Kidney epithelial cell (primary cell): Measurements from ENCODE around the gene TRA2B. TPM values are rescaled to one million over a fixed set of nuclear protein-coding genes. Genes with fewer than 3 reads are reported as not detected.

Source experiments
- DNase-seq: peaks from one replicate; pipeline ENCODE4 v3.0.0-alpha.2; 2010; ENCODE audit warnings: low read depth
- H3K27me3 ChIP-seq: 2 replicates; pipeline ENCODE4 v1.6.0; 2011; ENCODE audit warnings: low read length; ENCODE audit not compliant: control insufficient read depth, insufficient read depth
- H3K36me3 ChIP-seq: 2 replicates; pipeline ENCODE4 v1.5.1; 2011; ENCODE audit warnings: low read length; ENCODE audit not compliant: control insufficient read depth, insufficient read depth
- H3K4me3 ChIP-seq: 2 replicates; pipeline ENCODE4 v1.5.1; 2011; ENCODE audit warnings: low read depth, mild to moderate bottlenecking, control low read depth, low read length
- total RNA-seq: library from RNA; depleted of rRNA; stranded (reverse); fragments of >200 nt; gene quantifications from 2 replicates; pipeline ENCODE4 v1.2.3, GENCODE V29; 2015
- TF ChIP-seq, protein P1 (sequence below): IDR thresholded peaks from 2 replicates; pipeline ENCODE4 v1.5.1; 2011; ENCODE audit warnings: mild to moderate bottlenecking, moderate library complexity, low read length, control low read depth, inconsistent platforms; ENCODE audit not compliant: insufficient read depth, poor library complexity, severe bottlenecking

The TRA2B gene
- total RNA-seq, 1 donor from 2014 or later: 154 TPM

DNA sequence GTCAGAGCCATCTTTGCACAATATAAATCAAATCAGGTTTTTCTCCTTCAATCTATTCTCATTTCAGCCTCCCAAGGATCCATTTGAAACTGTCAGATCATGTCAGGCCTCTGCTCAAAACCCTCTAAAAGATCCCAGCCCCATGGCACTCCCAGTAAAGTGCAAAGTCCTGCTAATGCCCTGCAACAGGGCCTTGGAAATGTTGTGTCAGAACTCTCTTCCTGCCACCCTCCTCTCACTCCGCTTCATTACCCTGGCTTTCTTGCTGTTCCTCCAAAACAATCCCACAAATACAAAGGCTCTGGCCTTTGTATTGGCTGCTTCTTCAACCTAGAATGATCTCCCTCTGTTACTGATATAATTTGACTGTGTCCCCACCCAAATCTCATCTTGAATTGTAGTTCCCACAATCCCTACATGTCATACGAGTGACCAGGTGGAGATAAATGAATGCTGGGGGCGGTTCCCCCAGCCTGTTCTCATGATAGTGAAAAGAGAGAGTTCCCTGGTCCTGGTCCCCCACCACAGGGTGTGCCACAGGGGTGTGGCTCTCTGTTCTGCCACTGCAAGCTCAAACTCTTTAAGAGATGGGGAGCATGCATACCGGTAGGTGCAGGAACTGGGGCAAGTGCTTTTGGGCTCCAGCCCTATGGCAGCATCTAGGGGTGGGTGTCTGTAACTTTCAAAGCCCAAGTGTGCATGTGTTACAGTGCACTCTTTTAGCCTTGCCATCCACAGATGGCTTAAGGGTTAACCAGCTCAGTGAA is 22.9 kb upstream of the TRA2B start:
- Histone ChIP-seq H3K4me3 (no peak overlapping the region), H3K27me3 (no peaks in the 10 kb centered on the region), H3K36me3 (no peaks in the 10 kb centered on the region)
- DNase-seq: no peak
- TF ChIP-seq, protein P1, sequence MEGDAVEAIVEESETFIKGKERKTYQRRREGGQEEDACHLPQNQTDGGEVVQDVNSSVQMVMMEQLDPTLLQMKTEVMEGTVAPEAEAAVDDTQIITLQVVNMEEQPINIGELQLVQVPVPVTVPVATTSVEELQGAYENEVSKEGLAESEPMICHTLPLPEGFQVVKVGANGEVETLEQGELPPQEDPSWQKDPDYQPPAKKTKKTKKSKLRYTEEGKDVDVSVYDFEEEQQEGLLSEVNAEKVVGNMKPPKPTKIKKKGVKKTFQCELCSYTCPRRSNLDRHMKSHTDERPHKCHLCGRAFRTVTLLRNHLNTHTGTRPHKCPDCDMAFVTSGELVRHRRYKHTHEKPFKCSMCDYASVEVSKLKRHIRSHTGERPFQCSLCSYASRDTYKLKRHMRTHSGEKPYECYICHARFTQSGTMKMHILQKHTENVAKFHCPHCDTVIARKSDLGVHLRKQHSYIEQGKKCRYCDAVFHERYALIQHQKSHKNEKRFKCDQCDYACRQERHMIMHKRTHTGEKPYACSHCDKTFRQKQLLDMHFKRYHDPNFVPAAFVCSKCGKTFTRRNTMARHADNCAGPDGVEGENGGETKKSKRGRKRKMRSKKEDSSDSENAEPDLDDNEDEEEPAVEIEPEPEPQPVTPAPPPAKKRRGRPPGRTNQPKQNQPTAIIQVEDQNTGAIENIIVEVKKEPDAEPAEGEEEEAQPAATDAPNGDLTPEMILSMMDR: no peak

- no peaks in the 10 kb centered on the region for H3K27me3 ChIP-seq
- H3K36me3 ChIP-seq: no peaks in the 10 kb centered on the region
- no peak overlapping the region for H3K4me3 ChIP-seq
- TF ChIP-seq, protein P1: no peak
- peak; percentile 71 for DNase-seq
Measured at GRCh38 chr3:185959609-185960521, 22.1 kb upstream of the TRA2B start.

- no peak for DNase-seq
- TF ChIP-seq, protein P1: no peak
- no peaks in the 10 kb centered on the region for H3K36me3 ChIP-seq
- no peak overlapping the region for H3K4me3 ChIP-seq
- no peaks in the 10 kb centered on the region for H3K27me3 ChIP-seq
Measured at GRCh38 chr3:185958626-185959025, 20.8 kb upstream of the TRA2B start.

- Histone ChIP-seq H3K27me3 (peaks cover 3% of the 10 kb centered on the region), H3K4me3 (no peak overlapping the region), H3K36me3 (no peaks in the 10 kb centered on the region)
- DNase-seq: no peak
- TF ChIP-seq, protein P1: no peak
Measured at GRCh38 chr3:185956244-185956643, 18.4 kb upstream of the TRA2B start.

DNA sequence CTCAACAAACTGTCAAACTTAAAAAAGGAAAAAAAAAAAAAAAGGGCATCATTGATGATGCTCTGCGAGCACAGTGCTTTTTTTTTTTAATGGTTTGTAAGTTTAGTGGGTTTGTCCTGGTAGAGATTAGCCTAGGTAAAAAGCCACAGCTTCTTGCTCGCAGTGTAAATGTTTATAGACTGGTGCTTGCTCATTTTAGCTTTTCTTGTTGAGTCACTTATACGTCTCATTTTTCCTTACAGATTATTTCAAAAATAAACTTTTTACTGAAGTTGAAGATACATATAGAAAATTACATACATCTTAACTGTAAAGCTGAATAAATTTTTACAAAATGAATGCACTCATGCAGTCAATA is 16.5 kb upstream of the TRA2B start:
- no peak for DNase-seq
- Histone ChIP-seq H3K4me3 (no peak overlapping the region), H3K36me3 (no peaks in the 10 kb centered on the region), H3K27me3 (peaks cover 3% of the 10 kb centered on the region)
- TF ChIP-seq, protein P1: no peak
